ENCODE measurements around the gene KLRF2.

Gene KLRF2

DNA sequence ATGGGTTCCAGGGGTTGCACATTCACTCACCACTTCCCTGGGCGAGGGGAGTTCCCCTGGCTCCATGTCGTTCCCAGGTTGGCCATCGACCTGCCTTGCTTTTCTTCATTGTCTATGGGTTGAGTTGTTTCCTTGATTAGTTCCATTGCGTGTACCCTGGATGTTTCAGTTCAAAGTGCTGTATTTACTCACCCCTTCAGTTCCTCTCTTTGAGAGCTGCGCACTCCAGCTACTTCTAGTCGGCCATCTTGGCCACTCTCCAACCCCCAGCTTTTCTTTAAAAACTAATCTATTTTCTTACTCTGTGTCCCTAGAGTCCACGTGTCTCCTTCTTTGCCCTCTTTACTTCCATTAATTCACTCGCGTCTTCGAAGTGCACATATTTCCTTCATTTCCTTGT, 39.2 kb downstream of the KLRF2 start:
- no peak for DNase-seq (ENCODE audit: extremely low read depth, low read depth)
- TF ChIP-seq, protein P1, sequence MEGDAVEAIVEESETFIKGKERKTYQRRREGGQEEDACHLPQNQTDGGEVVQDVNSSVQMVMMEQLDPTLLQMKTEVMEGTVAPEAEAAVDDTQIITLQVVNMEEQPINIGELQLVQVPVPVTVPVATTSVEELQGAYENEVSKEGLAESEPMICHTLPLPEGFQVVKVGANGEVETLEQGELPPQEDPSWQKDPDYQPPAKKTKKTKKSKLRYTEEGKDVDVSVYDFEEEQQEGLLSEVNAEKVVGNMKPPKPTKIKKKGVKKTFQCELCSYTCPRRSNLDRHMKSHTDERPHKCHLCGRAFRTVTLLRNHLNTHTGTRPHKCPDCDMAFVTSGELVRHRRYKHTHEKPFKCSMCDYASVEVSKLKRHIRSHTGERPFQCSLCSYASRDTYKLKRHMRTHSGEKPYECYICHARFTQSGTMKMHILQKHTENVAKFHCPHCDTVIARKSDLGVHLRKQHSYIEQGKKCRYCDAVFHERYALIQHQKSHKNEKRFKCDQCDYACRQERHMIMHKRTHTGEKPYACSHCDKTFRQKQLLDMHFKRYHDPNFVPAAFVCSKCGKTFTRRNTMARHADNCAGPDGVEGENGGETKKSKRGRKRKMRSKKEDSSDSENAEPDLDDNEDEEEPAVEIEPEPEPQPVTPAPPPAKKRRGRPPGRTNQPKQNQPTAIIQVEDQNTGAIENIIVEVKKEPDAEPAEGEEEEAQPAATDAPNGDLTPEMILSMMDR (IDR thresholded peaks at IDR 0.05; ENCODE audit: low read depth, low read length): no peak

DNA sequence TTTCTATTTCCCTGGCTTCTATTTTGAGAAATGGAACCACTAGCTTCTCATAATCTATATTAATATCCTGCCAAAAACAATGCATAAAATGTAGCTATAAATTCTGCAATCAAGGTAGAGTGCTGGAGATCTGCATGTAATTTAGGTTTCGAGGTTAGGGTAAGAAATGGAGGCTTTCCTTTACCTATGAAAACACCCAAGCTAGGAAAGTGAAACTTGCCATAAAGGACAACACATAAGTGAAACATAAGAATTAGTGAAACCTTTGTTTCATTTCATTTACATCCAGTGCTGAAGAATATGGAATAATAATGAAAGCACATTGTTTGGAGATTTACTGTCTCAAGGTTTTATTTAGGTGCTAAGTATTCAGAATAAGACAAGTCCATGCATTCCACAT, 41.1 kb downstream of the KLRF2 start:
- TF ChIP-seq, protein P1 (IDR thresholded peaks at IDR 0.05; ENCODE audit: low read depth, low read length): no peak
- no peak for DNase-seq (ENCODE audit: extremely low read depth, low read depth)

DNA sequence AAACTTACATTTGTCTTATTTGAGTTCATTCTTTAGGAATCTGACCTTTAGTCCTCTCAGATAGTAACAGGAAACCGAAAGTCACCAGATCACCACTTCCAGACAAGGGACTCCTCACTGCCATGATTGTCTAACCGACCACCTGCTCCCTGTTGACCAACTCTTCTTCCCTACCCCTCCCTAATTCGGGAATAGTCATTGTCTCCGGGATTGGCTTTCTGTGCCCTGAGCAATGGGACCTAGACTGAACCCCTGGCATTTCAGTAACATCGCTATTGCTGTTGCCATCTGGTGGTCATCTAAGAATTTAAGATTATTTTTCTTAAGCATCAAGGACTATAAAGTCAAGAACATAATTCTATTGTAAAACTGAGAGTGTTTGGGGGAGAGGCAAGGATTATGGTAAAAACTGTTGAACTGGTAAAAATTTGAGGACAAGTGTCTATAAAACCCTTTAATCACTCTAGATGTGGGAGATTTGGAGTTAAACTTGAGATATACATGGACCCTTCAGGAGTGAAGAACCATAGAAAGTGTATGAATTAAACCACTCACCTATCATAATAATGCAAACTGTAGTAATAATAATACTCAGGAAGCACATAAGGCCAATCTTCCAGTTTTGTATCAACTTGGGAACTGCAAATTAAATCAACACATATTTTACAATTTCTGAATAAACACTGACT, 44.6 kb downstream of the KLRF2 start:
- TF ChIP-seq, protein P1 (IDR thresholded peaks at IDR 0.05; ENCODE audit: low read depth, low read length): peak; percentile 51
- DNase-seq (ENCODE audit: extremely low read depth, low read depth): no peak

DNA sequence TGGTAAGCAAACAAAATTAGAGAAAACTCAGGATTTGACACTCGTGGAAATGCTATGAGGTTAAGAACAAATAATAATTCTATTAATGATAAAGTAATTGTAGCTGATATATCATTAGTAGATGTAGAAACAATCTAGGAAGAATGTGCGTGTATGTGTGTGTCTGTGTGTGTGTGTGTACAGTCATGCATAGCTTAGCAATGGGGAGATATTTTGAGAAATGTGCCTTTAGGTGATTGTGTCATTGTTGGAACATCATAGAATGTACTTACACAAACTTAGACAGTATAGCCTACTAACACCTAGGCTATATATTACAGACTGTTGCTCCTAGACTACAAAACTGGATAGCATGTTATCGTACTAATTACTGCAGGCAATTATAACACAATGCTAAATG, 45.6 kb downstream of the KLRF2 start:
- TF ChIP-seq, protein P1 (IDR thresholded peaks at IDR 0.05; ENCODE audit: low read depth, low read length): no peak
- no peak for DNase-seq (ENCODE audit: extremely low read depth, low read depth)

DNA sequence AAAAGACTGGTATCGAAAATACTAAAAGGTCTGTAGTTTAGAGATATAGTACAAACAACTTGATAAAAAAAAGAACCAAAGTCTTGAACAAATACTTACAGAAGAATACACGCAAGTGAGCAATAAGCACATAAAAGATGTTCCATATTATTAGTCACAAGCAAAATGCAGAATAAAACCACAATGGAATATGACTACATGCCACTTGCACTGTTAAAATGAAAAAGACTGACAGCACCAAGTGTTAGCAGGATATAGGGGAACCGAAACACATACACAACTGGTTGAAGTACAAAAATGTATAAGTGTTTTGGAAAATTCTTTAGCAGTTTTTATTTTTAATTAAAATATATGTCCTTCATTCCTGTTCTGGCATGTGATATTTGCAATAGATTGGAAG, 47.3 kb downstream of the KLRF2 start:
- TF ChIP-seq, protein P1 (IDR thresholded peaks at IDR 0.05; ENCODE audit: low read depth, low read length): no peak
- DNase-seq (ENCODE audit: extremely low read depth, low read depth): no peak

DNA sequence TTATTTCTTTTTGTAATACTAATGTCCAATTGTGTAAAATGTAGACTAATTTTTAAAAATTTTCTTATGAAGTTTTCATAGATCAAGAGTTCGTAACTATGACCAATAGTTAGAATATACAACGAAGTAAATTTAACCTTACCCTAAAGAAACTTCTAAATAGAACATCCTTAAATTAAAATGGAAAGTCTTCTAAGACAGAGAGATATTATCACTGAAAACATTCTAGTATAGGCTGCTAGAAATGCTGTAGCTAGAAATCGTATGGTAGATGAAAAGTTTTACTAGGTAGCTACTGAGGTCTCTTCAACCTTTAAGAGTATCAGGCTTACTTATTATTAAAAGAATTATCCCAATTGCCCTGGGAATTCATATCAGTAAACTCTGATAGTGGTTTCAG, 50.0 kb downstream of the KLRF2 start:
- no peak for DNase-seq (ENCODE audit: extremely low read depth, low read depth)
- TF ChIP-seq, protein P1 (IDR thresholded peaks at IDR 0.05; ENCODE audit: low read depth, low read length): no peak

DNA sequence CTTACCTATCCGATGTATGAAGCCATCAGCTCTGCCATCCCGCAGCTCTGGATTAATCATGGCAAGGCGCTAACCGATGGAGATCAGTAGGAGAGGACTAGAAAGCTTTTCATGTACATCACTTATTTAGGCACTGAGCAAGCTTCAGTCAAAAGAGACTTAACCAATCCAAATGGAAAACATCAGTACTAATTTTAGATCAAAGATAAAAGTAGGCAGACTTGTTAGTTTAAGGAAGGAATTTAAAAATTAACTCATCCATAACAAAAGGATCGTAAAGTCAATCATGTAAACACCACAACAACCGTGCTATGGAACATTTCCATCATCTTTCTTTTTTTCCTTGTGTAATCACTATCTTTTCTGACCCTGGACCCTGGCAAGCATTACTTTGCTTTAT, 51.0 kb downstream of the KLRF2 start, which contains the start of gene CLEC2A:
Gene CLEC2A, minus strand, starts transcription at position 101 of the 400 bp plus-strand sequence. Its CDS starts 41 bp downstream, at position 60.
- no peak for DNase-seq (ENCODE audit: extremely low read depth, low read depth)
- TF ChIP-seq, protein P1 (IDR thresholded peaks at IDR 0.05; ENCODE audit: low read depth, low read length): no peak
